Sigmoid colon (tissue), 7 donors: ENCODE results near the gene SLC44A4. TPM values are rescaled to one million over a fixed set of nuclear protein-coding genes. Genes with fewer than 3 reads are reported as not detected.
"Not testable (repeated sequence)": the region's sequence is repeated elsewhere in the genome, so short reads cannot be mapped to it uniquely, and the experiment has no call there.

Experiments used
- DNase-seq: peaks from one replicate; pipeline ENCODE4 v3.0.0-alpha.2; 2019
- H3K27ac ChIP-seq, 4 donors: fragments of 200-600 bp; sonication (generic); one replicate each; pipeline ENCODE4 v1.5.1; 2016 to 2019; ENCODE audit warnings: mild to moderate bottlenecking in 1 of 4
- H3K27me3 ChIP-seq, 3 donors: fragments of 200-600 bp; sonication (generic); one replicate each; pipeline ENCODE4 v1.5.1; 2019; ENCODE audit warnings: mild to moderate bottlenecking in 1 of 3
- H3K36me3 ChIP-seq, 4 donors: fragments of 200-600 bp; sonication (generic); one replicate each; pipeline ENCODE4 v1.5.1; 2016 to 2019
- H3K4me1 ChIP-seq, 4 donors: fragments of 200-600 bp; sonication (generic); one replicate each; pipeline ENCODE4 v1.5.1; 2017 to 2019
- H3K4me3 ChIP-seq, 4 donors: fragments of 200-600 bp; sonication (generic); one replicate each; pipeline ENCODE4 v1.5.1; 2017 to 2019; ENCODE audit warnings: mild to moderate bottlenecking in 2 of 4, moderate library complexity in 1 of 4
- H3K9me3 ChIP-seq, 4 donors: fragments of 200-600 bp in 3 of 4; sonication (generic) in 3 of 4; one replicate each; pipeline versions ENCODE4 v1.5.1 to v1.6.1; 2013 to 2019
- EP300 ChIP-seq, 4 donors: sonication (generic); formaldehyde crosslinking; IDR thresholded peaks; one replicate each; pipeline ENCODE4 v1.6.1; 2017; ENCODE audit warnings: antibody characterized with exemption in 4 of 4
- POLR2A ChIP-seq, 2 donors: fragments of 450-650 bp; IDR thresholded peaks; one replicate each; pipeline ENCODE4 v1.6.1; 2016; ENCODE audit warnings: antibody characterized with exemption in 2 of 2, mild to moderate bottlenecking in 2 of 2, moderate library complexity in 2 of 2
- POLR2AphosphoS5 ChIP-seq, 4 donors: sonication (generic); formaldehyde crosslinking; IDR thresholded peaks; one replicate each; pipeline ENCODE4 v1.6.1; 2017; ENCODE audit warnings: antibody characterized with exemption in 4 of 4
- WGBS, 2 donors: extraction: QIAGEN DNeasy Blood & Tissue Kit; methylation state at CpG; one replicate each; pipeline ENCODE4 v1.1.7; 2013; 5-methylcytosine and 5-hydroxymethylcytosine counted together
- intact Hi-C: fragments of 100-400 bp; cut with DNase I; formaldehyde crosslinking; loops from one replicate; pipeline ENCODE4 v1.15.1; 2023
- polyA plus RNA-seq, 3 donors: library from polyadenylated mRNA; stranded (reverse); fragments of 200-250 nt; gene quantifications; one replicate each; pipeline ENCODE4 v1.2.3, GENCODE V29; 2013
- total RNA-seq, 4 donors: library from RNA; depleted of rRNA; stranded (reverse); fragments of >200 nt; gene quantifications; one replicate each; pipeline ENCODE4 v1.1.0, GENCODE V29; 2016
- TF ChIP-seq, protein P1 (sequence below), 4 experiments: fragments of 450-650 bp in 3 of 4; fragments of 200-600 bp in 1 of 4; IDR thresholded peaks; one replicate each; pipeline ENCODE4 v1.5.1; 2016 to 2019; ENCODE audit warnings: antibody characterized with exemption in 4 of 4, mild to moderate bottlenecking in 3 of 4, moderate library complexity in 2 of 4
- donor health status: healthy with polysubstance abuse.
- donor health status: Bipolar disorder and iron deficiency.
- donor health status: healthy.

SLC44A4 gene
- total and polyA plus RNA-seq, 7 donors, result 1.4 to 252 (median 78.1) TPM; not detected in 2

DNA sequence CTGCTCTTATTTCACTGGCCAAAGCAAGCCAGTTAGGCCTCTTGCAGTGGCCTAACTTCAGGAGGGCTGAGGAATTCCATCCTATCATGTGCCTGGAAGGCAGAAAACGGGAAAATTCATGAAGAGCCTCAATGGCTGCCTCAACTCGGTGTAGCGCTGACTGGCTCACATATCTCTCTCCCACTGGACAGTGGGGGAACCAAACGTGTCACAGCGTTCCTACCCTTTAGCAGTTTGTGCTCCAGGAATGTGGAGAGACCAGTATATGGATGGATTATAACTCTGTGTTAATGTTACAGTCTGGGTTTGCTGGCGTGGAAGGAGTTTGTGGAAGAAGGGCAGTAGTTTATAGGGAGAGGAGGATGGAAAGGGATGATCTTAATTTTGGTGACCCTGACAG, 37.0 kb upstream of the SLC44A4 start:
- no peak for TF ChIP-seq POLR2A (IDR thresholded peaks at IDR 0.05)
- TF ChIP-seq, protein P1, sequence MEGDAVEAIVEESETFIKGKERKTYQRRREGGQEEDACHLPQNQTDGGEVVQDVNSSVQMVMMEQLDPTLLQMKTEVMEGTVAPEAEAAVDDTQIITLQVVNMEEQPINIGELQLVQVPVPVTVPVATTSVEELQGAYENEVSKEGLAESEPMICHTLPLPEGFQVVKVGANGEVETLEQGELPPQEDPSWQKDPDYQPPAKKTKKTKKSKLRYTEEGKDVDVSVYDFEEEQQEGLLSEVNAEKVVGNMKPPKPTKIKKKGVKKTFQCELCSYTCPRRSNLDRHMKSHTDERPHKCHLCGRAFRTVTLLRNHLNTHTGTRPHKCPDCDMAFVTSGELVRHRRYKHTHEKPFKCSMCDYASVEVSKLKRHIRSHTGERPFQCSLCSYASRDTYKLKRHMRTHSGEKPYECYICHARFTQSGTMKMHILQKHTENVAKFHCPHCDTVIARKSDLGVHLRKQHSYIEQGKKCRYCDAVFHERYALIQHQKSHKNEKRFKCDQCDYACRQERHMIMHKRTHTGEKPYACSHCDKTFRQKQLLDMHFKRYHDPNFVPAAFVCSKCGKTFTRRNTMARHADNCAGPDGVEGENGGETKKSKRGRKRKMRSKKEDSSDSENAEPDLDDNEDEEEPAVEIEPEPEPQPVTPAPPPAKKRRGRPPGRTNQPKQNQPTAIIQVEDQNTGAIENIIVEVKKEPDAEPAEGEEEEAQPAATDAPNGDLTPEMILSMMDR (IDR thresholded peaks at IDR 0.05), result no peak
- no peak for TF ChIP-seq POLR2AphosphoS5 (IDR thresholded peaks at IDR 0.05)
- no peak for TF ChIP-seq EP300 (IDR thresholded peaks at IDR 0.05)
- Histone ChIP-seq H3K4me3 (no peak overlapping the region), H3K4me1 (peaks cover 0 to 9% (median 0%) of the 10 kb centered on the region in 4 donors), H3K36me3 (no peaks in the 10 kb centered on the region), H3K27me3 (no peaks in the 10 kb centered on the region), H3K27ac (no peak overlapping the region), H3K9me3 (no peaks in the 10 kb centered on the region)
- WGBS, 2 donors, result 88% methylated on average over 6 of the region's 6 CpGs
- intact Hi-C loops, result no loop called here
- no peak for DNase-seq

- intact Hi-C loops, result no loop called here
- no peak for DNase-seq
- no peak for TF ChIP-seq POLR2AphosphoS5 (IDR thresholded peaks at IDR 0.05)
- no peak for TF ChIP-seq POLR2A (IDR thresholded peaks at IDR 0.05)
- TF ChIP-seq, protein P1 (IDR thresholded peaks at IDR 0.05), result no peak
- no peak for TF ChIP-seq EP300 (IDR thresholded peaks at IDR 0.05)
- H3K36me3 ChIP-seq, result no peaks in the 10 kb centered on the region
- no peak overlapping the region for H3K27ac ChIP-seq
- no peak overlapping the region for H3K4me3 ChIP-seq
- peaks cover 0 to 9% (median 0%) of the 10 kb centered on the region in 4 donors for H3K4me1 ChIP-seq
- no peaks in the 10 kb centered on the region for H3K27me3 ChIP-seq
- H3K9me3 ChIP-seq, result no peaks in the 10 kb centered on the region
Observed at GRCh38 chr6:31915351-31915750, 36.6 kb upstream of the SLC44A4 start.

- 87 to 88% methylated on average over 11 of the region's 11 CpGs for WGBS, 2 donors
- Histone ChIP-seq H3K4me1 (peaks cover 0 to 9% (median 0%) of the 10 kb centered on the region in 4 donors), H3K9me3 (no peaks in the 10 kb centered on the region), H3K4me3 (no peak overlapping the region), H3K27ac (no peak overlapping the region), H3K36me3 (no peaks in the 10 kb centered on the region), H3K27me3 (no peaks in the 10 kb centered on the region)
- intact Hi-C loops, result no loop called here
- no peak for DNase-seq
- no peak for TF ChIP-seq POLR2AphosphoS5 (IDR thresholded peaks at IDR 0.05)
- TF ChIP-seq EP300 (IDR thresholded peaks at IDR 0.05), result no peak
- TF ChIP-seq, protein P1 (IDR thresholded peaks at IDR 0.05), result no peak
- no peak for TF ChIP-seq POLR2A (IDR thresholded peaks at IDR 0.05)
Observed at GRCh38 chr6:31911826-31912585, 33.2 kb upstream of the SLC44A4 start.

DNA sequence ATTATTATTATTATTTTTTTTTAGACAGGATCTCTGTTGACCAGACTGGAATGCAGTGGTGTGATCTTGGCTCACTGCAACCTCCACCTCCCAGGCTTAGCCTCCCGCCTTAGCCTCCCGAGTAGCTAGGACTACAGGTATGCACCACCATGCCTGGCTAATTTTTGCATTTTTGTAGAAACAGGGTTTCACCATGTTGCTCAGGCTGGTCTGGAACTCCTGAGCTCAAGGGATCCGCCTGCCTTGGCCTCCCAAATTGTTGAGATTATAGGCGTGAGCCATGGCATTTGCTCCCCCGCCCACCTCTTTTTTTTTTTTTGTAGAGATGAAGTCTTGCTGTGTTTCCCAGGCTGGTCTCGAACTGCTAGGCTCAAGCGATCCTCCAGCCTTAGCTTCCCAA, 30.5 kb upstream of the SLC44A4 start:
- not testable (repeated sequence) for H3K27me3 ChIP-seq, H3K36me3 ChIP-seq, DNase-seq, H3K9me3 ChIP-seq, H3K27ac ChIP-seq, H3K4me3 ChIP-seq, H3K4me1 ChIP-seq
- 76 to 84% methylated on average over 7 of the region's 7 CpGs for WGBS, 2 donors
- intact Hi-C loops, result loop anchor here (10.0 kb wide), 1 partner anchor 216 kb away; the partner anchor contains the start of gene ATF6B

GRCh38 chr6:31908791-31909190, 30.0 kb upstream of the SLC44A4 start:
- Histone ChIP-seq H3K4me1 (peaks cover 0 to 14% (median 1%) of the 10 kb centered on the region in 4 donors), H3K36me3 (no peaks in the 10 kb centered on the region), H3K9me3 (no peaks in the 10 kb centered on the region), H3K27ac (no peak overlapping the region), H3K4me3 (no peak overlapping the region), H3K27me3 (no peaks in the 10 kb centered on the region)
- WGBS, 2 donors, result 8 to 47% methylated on average over 4 of the region's 4 CpGs
- intact Hi-C loops, result loop anchor here (10.0 kb wide), 1 partner anchor 216 kb away; the partner anchor contains the start of gene ATF6B
- DNase-seq, result no peak
- TF ChIP-seq POLR2AphosphoS5 (IDR thresholded peaks at IDR 0.05) (no peak), POLR2A (IDR thresholded peaks at IDR 0.05) (no peak)
- TF ChIP-seq, protein P1 (IDR thresholded peaks at IDR 0.05), result no peak

GRCh38 chr6:31908255-31908654, 29.5 kb upstream of the SLC44A4 start:
- H3K4me1 ChIP-seq, result peaks cover 0 to 16% (median 7%) of the 10 kb centered on the region in 4 donors
- not testable (repeated sequence) for H3K4me3 ChIP-seq, DNase-seq, H3K27me3 ChIP-seq, H3K9me3 ChIP-seq, H3K36me3 ChIP-seq, H3K27ac ChIP-seq
- whole genome bisulfite sequencing, 2 donors, result 82 to 85% methylated on average over 5 of the region's 5 CpGs
- intact Hi-C loops, result loop anchor here (10.0 kb wide), 1 partner anchor 217 kb away; the partner anchor contains the start of gene ATF6B
